GM18867 (cell line): ENCODE results near the gene HSD11B1.

ENCODE experiments used
- ATAC-seq: cut with Tn5 transposase; IDR thresholded peaks from one replicate; pipeline ENCODE4 v1.9.1; 2021; ENCODE audit warnings: mild to moderate bottlenecking, moderate library complexity; ENCODE audit not compliant: unreplicated experiment

The HSD11B1 gene

GRCh38 chr1:209780268-209780667, 75.6 kb downstream of the HSD11B1 start:
- no peak for ATAC-seq

- ATAC-seq = no peak
These were observed 78.7 kb downstream of the HSD11B1 start for GRCh38 chr1:209783386-209783785.
